ENCODE results near the gene NCKAP5.

NCKAP5 gene

GRCh38 chr2:133198678-133199077 lies 369.6 kb downstream of the NCKAP5 start:
- ATAC-seq (ENCODE audit: low read depth) = no peak
- no peak for DNase-seq (ENCODE audit: low spot score)
- Histone ChIP-seq H3K4me3 (ENCODE audit: severe bottlenecking) (no peak overlapping the region), H3K27me3 (ENCODE audit: insufficient read depth, poor library complexity, severe bottlenecking) (no peaks in the 10 kb centered on the region), H3K4me1 (ENCODE audit: insufficient read depth, poor library complexity, severe bottlenecking) (peaks cover 16% of the 10 kb centered on the region), H3K36me3 (ENCODE audit: low read depth) (no peaks in the 10 kb centered on the region), H3K9me3 (ENCODE audit: severe bottlenecking) (no peaks in the 10 kb centered on the region), H3K27ac (ENCODE audit: poor library complexity, severe bottlenecking) (no peak overlapping the region)
- no peak for TF ChIP-seq CTCF (IDR thresholded peaks at IDR 0.05; ENCODE audit: poor library complexity, severe bottlenecking)

- Histone ChIP-seq H3K4me3 (ENCODE audit: severe bottlenecking) (no peak overlapping the region), H3K27ac (ENCODE audit: poor library complexity, severe bottlenecking) (no peak overlapping the region), H3K27me3 (ENCODE audit: insufficient read depth, poor library complexity, severe bottlenecking) (no peaks in the 10 kb centered on the region), H3K9me3 (ENCODE audit: severe bottlenecking) (no peaks in the 10 kb centered on the region), H3K4me1 (ENCODE audit: insufficient read depth, poor library complexity, severe bottlenecking) (peaks cover 16% of the 10 kb centered on the region), H3K36me3 (ENCODE audit: low read depth) (no peaks in the 10 kb centered on the region)
- TF ChIP-seq CTCF (IDR thresholded peaks at IDR 0.05; ENCODE audit: poor library complexity, severe bottlenecking) = no peak
- no peak for ATAC-seq (ENCODE audit: low read depth)
- no peak for DNase-seq (ENCODE audit: low spot score)
These were observed 371.1 kb downstream of the NCKAP5 start for GRCh38 chr2:133197156-133197555.

GRCh38 chr2:133194777-133195335 lies 373.4 kb downstream of the NCKAP5 start:
- DNase-seq (ENCODE audit: low spot score) (no peak), ATAC-seq (ENCODE audit: low read depth) (no peak)
- Histone ChIP-seq H3K27me3 (ENCODE audit: insufficient read depth, poor library complexity, severe bottlenecking) (no peaks in the 10 kb centered on the region), H3K36me3 (ENCODE audit: low read depth) (no peaks in the 10 kb centered on the region), H3K9me3 (ENCODE audit: severe bottlenecking) (no peaks in the 10 kb centered on the region), H3K4me3 (ENCODE audit: severe bottlenecking) (no peak overlapping the region), H3K27ac (ENCODE audit: poor library complexity, severe bottlenecking) (no peak overlapping the region), H3K4me1 (ENCODE audit: insufficient read depth, poor library complexity, severe bottlenecking) (peaks cover 5% of the 10 kb centered on the region)
- TF ChIP-seq CTCF (IDR thresholded peaks at IDR 0.05; ENCODE audit: poor library complexity, severe bottlenecking) = no peak

- no peak for ATAC-seq (ENCODE audit: low read depth)
These were observed 374.0 kb downstream of the NCKAP5 start for GRCh38 chr2:133194362-133194655.

More at GRCh38 chr2:133194362-133194655, 374.0 kb downstream of the NCKAP5 start:
- H3K36me3 ChIP-seq (ENCODE audit: low read depth) = no peaks in the 10 kb centered on the region
- H3K27ac ChIP-seq (ENCODE audit: poor library complexity, severe bottlenecking) = no peak overlapping the region
- H3K4me1 ChIP-seq (ENCODE audit: insufficient read depth, poor library complexity, severe bottlenecking) = peaks cover 5% of the 10 kb centered on the region
- no peak overlapping the region for H3K4me3 ChIP-seq (ENCODE audit: severe bottlenecking)
- no peaks in the 10 kb centered on the region for H3K9me3 ChIP-seq (ENCODE audit: severe bottlenecking)
- no peaks in the 10 kb centered on the region for H3K27me3 ChIP-seq (ENCODE audit: insufficient read depth, poor library complexity, severe bottlenecking)
- no peak for DNase-seq (ENCODE audit: low spot score)
- no peak for TF ChIP-seq CTCF (IDR thresholded peaks at IDR 0.05; ENCODE audit: poor library complexity, severe bottlenecking)

Data from RWPE2 (cell line).